T47D (cell line): ENCODE data around the gene SDK1.
A peak's percentile ranks its signal among the peaks of the same experiment; 100 is the strongest.

Experiments used
- DNase-seq, 2 experiments: peaks; one replicate each; pipeline versions ENCODE4 v3.0.0 to v3.0.0-alpha.2; 2011 to 2012; ENCODE audit warnings: low read depth in 1 of 2, low spot score in 1 of 2
- JUND ChIP-seq: IDR thresholded peaks from 2 replicates; pipeline ENCODE4 v1.6.1; 2012; ENCODE audit warnings: low read depth
- in situ Hi-C: cut with HindIII; loops from 2 replicates; pipeline ENCODE4 v1.10.0; 2016; ENCODE audit warnings: low sequenced_read_pairs, low pct_unique_long_range_greater_than_20kb

SDK1 gene

DNA sequence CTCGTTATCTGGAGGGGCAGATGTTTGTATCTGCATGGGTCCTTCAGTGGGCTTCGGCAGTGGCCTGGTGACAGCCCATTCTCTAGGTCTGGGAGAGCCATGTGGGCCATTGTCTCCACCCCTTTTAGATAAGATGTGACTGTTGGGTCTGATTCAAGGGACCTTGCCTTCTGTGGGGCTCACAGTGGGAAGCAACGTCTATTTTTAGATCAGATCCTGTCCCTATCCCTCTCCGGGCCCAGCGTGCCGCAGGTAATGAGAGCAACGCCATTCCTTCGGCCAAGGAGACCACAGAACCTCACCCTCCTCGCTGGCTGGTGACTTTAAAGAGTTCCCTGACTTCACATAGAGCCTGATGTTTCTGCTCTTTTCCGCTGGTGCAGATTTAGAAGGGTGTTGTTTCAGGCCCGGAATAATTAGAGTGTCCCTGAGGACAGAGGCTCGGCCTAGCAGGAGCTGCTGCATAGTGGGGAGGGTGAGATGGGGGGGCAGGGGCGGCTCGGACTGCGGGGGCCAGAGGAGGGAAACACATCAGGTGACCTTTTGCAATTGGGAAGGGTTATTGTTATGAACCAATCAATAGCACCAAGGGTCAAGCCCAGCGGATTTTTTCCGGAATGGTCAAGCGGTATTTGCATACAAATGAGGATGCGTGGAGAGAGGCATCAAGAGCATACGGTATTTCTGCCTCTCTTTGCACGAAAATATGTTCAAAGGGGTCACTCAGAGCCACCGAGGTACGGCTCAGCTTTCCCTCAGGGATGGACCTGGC is 878.0 kb downstream of the SDK1 start:
- no peak for DNase-seq
- in situ Hi-C loops = no loop called here
- TF ChIP-seq JUND = no peak

DNA sequence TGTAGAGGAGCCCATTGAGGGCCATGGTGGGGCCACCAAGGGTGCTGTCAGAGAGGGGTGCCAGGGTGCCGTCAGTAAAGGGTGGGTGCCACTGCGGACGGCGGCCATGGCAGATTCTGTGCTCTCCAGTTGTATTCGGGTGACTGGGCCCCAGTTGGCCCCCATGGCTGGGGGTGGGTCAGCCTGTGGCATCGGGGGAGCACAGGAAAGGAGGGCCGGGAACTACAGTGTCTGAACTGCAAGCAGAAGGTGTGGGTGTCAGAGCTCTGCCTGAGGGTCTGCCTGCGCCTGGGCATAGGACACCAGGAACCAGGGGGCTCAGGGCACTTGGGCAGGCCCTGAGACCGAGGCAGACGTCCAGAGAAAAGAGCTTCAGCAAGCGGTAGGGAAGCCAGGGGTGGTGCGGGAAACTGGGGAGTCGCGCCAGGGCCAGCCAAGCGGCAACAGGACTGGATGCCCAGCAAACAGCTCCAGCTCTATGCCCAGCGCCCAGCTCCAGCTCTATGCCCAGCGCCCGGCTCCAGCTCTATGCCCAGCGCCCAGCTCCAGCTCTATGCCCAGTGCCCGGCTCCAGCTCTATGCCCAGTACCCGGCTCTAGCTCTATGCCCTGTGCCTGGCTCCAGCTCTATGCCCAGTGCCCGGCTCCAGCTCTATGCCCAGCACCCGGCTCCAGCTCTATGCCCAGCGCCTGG is 878.8 kb downstream of the SDK1 start:
- no peak for TF ChIP-seq JUND
- in situ Hi-C loops = no loop called here

DNA sequence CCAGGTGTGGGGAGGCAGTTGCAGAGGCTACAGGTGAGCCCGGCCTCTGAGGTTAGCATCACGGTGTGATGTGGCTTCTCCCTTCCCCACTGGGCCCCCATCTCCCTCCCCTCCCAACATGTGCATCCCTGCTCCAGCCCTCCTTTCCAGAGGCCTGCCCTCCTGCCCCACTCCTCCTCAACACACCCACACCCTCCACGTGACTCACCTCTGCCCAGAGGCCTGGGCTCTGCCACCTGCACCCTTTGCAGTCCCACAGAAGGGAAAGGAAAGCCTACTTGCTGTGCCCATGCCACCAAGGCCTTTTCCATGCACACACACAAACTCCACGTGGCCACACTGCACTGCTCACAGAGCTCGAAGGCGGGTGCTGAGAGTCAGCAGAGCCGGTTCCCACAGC is 880.4 kb downstream of the SDK1 start:
- in situ Hi-C loops = no loop called here
- no peak for TF ChIP-seq JUND
- no peak for DNase-seq

More for the DNA sequence above, 878.8 kb downstream of the SDK1 start:
- DNase-seq = no peak

DNA sequence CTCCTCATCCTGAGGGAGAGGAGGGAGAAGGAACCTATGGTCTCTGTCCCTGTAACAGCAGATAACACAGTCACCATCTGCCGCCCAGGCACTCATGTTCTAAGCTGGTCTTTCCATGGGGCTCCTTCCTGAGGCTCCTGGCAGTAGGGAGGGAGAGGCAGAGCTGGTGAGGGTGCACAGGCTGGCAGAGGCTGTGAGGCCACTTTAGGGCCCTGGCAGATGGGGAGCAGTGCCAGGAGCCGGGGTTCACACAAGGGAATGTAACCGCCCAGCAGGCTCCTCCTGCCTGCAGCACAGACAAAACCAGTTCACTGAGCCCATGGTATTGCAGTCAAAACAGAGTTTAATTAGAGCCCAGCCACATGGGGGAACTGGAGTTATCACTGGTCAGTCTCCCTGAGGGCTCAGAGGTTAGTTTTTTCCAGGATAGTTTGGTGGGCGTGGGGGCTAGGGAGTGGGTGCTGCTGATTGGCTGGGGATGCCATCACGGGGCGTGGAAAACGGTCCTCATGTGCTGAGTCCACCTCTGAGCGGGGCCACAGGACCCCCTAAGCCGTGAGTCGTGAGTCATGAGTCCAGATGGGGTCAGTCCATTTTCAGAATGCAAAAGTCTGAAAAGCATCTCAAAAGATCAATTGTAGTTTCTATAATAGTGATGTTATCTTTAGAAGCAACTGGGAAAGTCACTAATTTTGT is 881.7 kb downstream of the SDK1 start:
- in situ Hi-C loops = no loop called here
- no peak for DNase-seq
- TF ChIP-seq JUND = no peak

DNA sequence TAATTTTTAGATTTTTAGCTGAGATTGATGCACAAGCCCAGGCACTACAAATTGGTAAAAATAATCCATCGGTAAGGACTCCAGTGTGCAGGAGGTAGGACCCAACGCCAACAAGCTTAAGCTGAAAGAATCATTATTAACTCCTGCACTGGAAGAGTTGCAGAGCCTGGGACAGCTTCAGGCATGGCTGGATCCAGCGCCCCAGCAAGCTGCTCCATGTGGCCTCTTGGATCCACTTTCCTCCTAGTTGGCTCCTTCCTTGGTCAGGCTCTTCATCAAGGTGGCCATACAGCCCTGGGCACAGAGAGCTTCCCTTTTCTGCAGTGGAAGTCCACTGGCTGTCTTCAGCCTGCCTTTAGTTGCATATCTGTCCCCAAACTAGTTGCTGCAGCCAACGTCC is 883.6 kb downstream of the SDK1 start:
- TF ChIP-seq JUND = no peak
- in situ Hi-C loops = no loop called here
- DNase-seq = no peak

DNA sequence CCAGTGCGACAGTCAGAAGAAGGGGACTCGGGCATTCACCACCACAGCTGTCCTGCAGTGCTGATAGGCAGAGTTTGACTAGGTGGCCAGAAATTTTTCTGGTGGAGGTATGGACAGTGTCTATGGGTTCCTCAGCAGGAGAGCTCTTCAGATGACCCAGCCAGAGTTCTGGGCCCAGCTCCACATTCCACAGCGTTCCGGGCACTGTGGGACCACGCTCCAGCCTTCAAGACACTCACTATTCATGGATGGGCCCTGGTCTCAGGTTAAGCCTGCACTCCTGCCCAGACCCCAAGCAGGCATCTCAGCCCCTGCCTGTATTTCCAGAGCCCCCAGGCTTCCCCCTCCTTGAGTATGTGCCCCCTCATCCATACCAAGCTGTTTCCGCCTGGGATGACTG is 884.1 kb downstream of the SDK1 start:
- in situ Hi-C loops = no loop called here
- no peak for DNase-seq
- TF ChIP-seq JUND = no peak

DNA sequence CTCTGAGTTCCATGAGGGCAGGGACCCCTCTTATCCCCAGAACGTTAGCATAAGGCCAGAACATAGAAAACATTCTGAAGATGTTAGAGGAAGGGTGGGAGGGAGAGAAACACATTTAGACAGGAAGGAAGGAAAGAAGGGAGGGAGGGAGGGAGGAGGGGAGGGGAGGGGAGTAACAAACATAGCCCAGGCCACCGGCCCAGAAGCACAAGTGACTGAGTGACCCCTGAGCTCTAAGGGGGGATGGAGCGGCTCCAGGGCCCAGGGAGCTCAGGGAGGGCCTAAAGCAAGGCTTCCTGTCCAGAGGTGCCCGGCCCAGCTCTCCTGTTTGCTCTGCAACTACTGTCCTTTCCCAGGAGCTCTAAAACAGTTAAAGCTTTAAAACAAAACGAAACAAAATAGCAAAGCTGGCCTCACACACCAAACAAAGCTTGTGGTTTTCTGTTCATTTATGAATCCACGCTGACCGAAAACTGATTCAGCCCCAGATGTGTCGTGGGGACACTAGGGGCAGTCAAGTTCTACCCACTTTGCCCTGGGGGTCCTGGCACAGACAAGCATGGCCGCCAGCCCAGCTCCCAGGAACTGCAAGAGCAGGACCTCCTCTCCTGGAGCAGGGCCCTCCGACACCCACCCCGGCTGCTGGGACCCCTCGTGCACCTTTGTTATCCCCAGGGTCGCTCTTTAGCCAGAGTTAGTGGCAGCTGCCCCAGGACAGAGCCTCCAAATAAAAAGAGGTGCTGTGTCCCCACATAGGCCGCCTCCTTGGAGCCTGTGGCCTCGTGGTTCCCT is 884.9 kb downstream of the SDK1 start:
- DNase-seq = no peak
- TF ChIP-seq JUND = no peak
- in situ Hi-C loops = no loop called here

DNA sequence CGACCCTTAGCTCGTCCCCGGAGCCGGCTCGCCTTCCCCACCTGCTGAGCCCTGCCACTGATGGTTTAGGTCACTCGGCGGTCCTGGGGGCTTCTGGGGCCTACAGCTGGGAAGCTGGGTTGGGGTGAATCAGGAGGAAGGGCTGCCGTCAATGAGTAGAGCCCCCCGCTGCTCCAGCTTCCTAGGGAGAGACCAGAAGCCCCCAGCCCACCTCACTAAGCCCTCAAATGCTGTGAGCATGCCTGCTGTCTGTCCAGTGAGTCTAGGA is 885.4 kb downstream of the SDK1 start:
- in situ Hi-C loops = no loop called here
- no peak for TF ChIP-seq JUND
- DNase-seq = no peak

DNA sequence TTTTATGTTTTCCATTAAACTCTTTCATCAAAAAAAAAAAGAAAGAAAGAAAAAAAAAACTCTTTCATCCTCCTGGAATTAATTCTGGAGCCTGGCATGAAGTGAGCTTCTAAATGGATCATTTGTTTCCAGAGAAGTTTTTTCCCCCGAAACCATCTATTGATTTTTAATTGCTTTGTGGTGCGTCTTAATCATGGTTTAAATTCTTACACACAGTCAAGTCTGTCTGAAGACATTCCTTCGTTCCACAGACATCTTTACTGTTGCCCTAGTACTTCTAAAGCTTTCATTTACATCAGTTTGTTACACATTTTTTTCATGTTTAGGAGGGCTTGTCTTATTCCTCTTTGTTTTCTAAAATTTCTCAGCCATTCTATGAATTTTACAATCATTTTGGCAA is 887.6 kb downstream of the SDK1 start:
- TF ChIP-seq JUND = no peak
- in situ Hi-C loops = no loop called here
- DNase-seq = no peak

DNA sequence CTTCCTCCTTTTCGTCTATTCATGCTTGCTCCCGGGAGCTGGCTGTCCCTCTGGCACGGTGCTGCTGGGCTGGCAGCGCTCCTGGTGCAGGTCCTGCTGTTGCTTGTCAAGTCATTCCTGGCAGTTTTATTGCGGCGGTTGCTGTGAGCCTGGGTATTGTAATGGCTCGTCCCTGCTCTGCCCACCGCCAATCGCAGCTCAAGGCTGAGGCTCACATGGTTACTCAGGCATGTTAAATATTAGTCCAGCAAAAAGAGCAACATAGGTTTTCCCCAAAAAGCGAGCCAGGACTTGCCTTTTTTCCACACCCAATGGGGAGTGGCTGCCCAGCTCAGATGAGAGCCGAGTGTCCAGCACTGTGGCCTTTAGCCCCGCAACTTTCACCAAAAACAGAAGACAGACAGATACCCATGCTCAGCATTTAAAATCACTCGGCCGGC is 888.1 kb downstream of the SDK1 start:
- peak; percentile 93 to 97 for DNase-seq
- no peak for TF ChIP-seq JUND
- in situ Hi-C loops = no loop called here

DNA sequence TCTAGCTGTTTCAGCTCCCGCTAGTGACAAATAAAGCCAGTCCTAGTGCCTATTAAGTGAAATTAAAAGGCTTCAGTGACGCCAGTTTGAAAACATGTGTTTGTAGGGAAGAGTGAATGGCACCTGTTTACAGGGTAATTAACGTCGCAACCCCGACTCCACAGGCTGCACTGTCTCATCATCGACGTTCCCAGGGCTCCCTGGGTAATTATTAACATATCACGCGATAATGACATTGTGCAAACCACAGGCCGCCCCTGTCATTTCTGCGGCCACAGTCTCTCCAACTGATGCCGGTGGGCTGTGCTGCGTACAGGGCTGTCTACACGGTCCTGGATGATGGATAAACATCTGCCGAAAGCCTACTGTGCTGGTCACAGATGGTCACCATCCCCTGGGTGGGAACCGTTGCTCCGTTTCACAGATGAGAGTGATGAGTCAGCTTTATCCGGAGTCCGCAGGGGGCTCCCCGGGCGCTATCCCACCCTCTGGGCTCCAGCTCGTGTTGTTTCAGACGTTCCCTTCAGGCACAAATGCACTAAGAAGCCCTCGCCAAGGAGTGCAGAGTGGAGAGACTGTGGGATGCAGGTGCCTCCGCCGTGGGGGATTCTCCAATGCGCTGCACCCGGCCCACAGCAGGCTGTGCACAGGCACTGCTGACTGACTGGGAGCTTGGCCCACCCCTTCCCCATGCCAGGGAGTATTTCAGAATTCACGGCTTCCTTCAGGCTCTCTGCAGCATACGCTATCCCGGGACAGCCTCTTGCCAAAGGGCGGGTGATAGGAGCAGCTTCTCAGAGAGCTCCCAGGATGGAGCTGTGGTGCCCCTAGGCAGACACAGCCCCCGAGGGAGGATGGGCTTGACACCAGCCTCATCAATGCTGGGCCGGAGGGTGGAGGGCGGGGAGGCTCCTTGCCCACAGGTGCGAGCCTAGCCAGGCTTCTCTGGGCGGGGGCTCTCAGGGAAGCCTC is 889.2 kb downstream of the SDK1 start:
- no peak for TF ChIP-seq JUND
- DNase-seq = no peak
- in situ Hi-C loops = no loop called here

DNA sequence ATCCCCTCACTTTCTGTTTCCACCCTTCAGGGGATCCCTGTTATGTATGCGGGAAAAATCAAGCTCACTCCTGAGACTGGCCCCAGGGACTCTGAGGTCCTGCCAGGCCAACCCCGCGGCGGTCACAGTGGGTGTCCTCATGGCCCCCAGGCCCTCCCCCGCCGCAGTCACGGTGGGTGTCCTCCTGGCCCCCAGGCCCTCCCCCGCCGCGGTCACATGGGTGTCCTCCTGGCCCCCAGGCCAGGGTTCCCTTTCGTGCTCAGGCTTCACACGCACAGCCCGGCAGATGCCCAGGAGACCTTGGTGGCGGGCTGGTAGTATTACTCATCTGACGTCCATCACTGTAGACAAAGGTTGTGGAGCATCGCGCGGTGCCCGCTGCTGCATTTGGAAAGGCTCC is 890.0 kb downstream of the SDK1 start:
- DNase-seq = no peak
- no peak for TF ChIP-seq JUND
- in situ Hi-C loops = no loop called here
